ENCODE measurements around the gene ATP13A1.

DNA sequence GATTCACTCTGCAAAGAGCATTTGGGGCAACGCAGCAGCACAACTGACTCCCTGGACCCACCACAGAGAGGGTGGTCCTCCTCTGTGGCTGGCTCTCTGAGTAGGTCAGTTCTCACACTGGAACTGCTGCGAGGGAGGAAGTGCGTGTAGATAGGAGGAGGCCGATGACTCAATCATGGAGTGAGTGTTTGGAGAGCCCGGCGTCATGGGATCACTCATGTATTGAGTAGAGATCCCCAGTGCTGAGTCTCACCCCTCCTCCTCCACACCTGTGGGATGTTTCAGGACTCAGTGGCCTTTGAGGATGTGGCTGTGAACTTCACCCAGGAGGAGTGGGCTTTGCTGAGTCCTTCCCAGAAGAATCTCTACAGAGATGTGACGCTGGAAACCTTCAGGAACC, 14.1 kb upstream of the ATP13A1 start:
- TF ChIP-seq CTCF (IDR thresholded peaks at IDR 0.05; ENCODE audit: low read depth, low read length) (no peak), EZH2phosphoT487 (IDR thresholded peaks at IDR 0.05; ENCODE audit: low read depth) (no peak)
